Activated T-helper 1 cell treated with Interleukin-2 at 50 U/mL for 16 hours (primary cell): ENCODE data around the gene TMEM263.
"Not testable (repeated sequence)": the region's sequence is repeated elsewhere in the genome, so short reads cannot be mapped to it uniquely, and the experiment has no call there.

ENCODE experiments used
- DNase-seq: peaks from one replicate; pipeline ENCODE4 v3.0.0-alpha.2; 2020; ENCODE audit warnings: low read depth

TMEM263 gene

DNA sequence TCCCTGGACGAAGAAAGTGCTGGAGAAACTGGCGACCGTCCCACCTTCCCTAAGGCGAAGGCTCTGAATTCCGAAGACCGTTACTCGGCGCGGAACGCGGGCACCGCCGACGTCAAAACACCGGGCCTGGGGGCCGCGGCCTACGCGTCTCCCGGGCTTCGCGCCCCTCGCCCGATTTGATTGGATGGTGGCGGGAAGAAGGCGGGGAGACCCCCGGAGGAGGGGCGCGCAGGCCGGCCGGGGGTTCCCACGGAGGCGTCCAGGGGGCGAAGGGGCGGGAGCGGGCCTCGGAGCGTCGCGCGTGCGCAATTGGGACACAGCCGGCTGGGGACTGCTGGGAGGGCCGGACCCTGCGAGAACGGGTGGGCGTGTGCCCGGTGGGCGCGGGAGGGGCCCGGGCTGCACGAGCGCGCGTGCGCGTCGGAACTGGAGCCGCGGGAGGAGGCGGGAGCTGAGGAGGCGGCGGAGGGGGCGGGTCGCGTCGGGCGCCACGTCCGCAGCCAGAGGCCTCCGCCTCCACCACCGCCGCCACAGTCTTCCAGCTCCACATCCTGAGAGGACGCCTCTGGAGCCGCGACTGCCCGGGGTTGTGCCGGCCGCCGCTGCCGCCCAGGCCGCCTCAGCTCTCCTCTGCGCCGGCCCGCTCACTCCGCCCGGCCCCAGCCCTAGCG lies at the start of gene TMEM263:
TSS of gene TMEM263 (plus strand) at position 531 of the 671 bp plus-strand sequence. CDS start 11,210 bp downstream, outside the sequence.
- DNase-seq, result peak; percentile 88

GRCh38 chr12:106906715-106907114 lies 49.0 kb upstream of the TMEM263 start:
- DNase-seq, result no peak

DNA sequence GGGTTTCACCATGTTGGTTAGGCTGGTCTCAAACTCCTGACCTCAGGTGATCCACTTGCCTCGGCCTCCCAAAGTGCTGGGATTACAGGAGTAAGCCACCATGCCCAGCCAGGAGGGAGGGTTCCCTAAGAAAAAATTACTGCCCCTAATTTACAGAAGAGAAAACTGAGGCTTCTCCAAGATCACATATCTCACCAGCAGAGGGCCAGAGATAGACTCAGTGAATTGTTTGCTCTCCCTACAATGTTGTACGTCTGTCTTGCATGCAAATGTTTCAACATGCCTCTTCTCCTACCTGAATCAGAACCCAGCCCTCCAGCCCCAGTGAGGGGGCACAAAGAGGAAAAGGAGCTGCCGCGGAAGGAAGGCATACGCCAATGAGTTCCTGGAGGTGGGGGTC lies 48.3 kb upstream of the TMEM263 start:
- no peak for DNase-seq

- DNase-seq, result no peak
Measured at GRCh38 chr12:106907846-106908245, 47.9 kb upstream of the TMEM263 start.

GRCh38 chr12:106908561-106908960 lies 47.1 kb upstream of the TMEM263 start:
- no peak for DNase-seq

DNA sequence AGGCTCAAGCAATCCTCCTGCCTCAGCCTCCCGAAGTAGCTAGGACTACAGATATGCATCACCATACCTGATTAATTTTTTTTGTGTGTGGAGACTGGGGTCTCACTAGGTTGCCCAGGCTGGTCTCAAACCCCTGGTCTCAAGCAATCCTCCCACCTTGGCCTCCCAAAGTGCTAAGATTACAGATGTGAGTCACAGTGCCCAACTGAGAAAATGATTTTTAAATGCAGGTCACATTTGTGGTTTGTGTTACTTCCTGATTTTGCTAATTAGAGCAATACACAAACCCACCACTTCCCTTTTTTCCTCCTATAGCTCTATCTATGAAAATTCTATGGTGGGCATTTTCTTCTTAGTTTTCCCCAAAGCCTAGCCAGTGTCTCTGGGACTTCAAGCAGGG lies 45.5 kb upstream of the TMEM263 start:
- no peak for DNase-seq

- DNase-seq, result no peak
Measured at GRCh38 chr12:106911581-106911980, 44.1 kb upstream of the TMEM263 start.

GRCh38 chr12:106913456-106913855 lies 42.3 kb upstream of the TMEM263 start:
- no peak for DNase-seq

- no peak for DNase-seq
Measured at GRCh38 chr12:106914796-106915634, 40.7 kb upstream of the TMEM263 start.

DNA sequence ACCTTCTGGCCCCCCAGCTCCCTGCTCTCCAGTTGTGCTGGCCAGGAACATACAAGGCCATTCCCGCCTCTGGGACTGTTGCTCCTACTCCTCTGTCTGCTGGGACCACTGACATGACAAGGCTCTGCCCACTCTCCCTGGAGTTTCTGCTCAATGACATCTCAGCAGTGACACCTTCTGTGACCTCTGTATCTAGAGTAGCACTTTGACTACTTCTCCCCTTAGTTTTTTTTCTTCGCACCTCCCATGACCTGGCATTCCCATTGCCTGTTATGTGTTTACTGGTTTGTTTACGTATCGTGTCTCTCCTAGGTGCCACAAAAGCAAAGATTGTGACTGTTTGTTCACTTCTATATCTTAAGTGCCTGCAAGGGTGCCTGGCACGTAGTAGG lies 40.1 kb upstream of the TMEM263 start:
- DNase-seq, result no peak

- no peak for DNase-seq
Measured at GRCh38 chr12:106917503-106917902, 38.2 kb upstream of the TMEM263 start.

GRCh38 chr12:106918746-106919145 lies 37.0 kb upstream of the TMEM263 start:
- no peak for DNase-seq

GRCh38 chr12:106919910-106920544 lies 35.7 kb upstream of the TMEM263 start:
- no peak for DNase-seq

GRCh38 chr12:106921976-106922375 lies 33.7 kb upstream of the TMEM263 start:
- not testable (repeated sequence) for DNase-seq

GRCh38 chr12:106923594-106923993 lies 32.1 kb upstream of the TMEM263 start:
- not testable (repeated sequence) for DNase-seq

GRCh38 chr12:106924268-106924861 lies 31.3 kb upstream of the TMEM263 start:
- no peak for DNase-seq

DNA sequence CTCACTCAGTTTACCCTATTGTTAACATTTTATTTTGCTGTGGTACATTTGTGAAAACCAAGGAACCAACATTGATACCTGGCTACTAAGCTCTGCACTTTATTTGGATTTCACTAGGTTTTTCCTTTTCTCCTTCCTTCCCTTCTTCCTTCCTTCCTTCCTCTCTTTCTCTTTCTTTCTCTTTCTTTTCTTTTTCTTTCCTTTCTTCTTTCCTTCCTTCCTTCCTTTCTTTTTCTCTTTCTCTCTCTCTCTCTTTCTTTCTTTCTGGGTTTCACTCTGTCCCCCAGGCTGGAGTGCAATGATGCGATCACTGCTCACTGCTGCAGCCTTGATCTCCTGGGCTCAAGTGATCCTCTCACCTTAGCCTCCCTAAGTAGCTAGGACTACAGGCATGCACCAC lies 29.1 kb upstream of the TMEM263 start:
- no peak for DNase-seq

- DNase-seq, result no peak
Measured at GRCh38 chr12:106934277-106934676, 21.4 kb upstream of the TMEM263 start.

GRCh38 chr12:106941481-106942156 lies 14.1 kb upstream of the TMEM263 start:
- DNase-seq, result no peak

GRCh38 chr12:106942775-106943174 lies 12.9 kb upstream of the TMEM263 start:
- no peak for DNase-seq

- no peak for DNase-seq
Measured at GRCh38 chr12:106945261-106945851, 10.4 kb upstream of the TMEM263 start.

GRCh38 chr12:106947461-106947860 lies 8.2 kb upstream of the TMEM263 start:
- no peak for DNase-seq
